A375 (cell line): ENCODE measurements around the gene PRSS58. TPM values are rescaled to one million over a fixed set of nuclear protein-coding genes. Genes with fewer than 3 reads are reported as not detected.

Experiments used
- small RNA-seq: library from RNA; depleted of rRNA; stranded (forward); fragments of <200 nt; gene quantifications from one replicate; pipeline ENCODE3, GENCODE V24; 2014
- total RNA-seq: library from RNA; depleted of rRNA; stranded (reverse); fragments of >200 nt; shearing (Covaris generic); gene quantifications from 2 replicates; pipeline ENCODE4 v1.2.3, GENCODE V29; 2014; rRNA removed

The PRSS58 gene, protein sequence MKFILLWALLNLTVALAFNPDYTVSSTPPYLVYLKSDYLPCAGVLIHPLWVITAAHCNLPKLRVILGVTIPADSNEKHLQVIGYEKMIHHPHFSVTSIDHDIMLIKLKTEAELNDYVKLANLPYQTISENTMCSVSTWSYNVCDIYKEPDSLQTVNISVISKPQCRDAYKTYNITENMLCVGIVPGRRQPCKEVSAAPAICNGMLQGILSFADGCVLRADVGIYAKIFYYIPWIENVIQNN
- total RNA-seq: not detected in 2 replicates

DNA sequence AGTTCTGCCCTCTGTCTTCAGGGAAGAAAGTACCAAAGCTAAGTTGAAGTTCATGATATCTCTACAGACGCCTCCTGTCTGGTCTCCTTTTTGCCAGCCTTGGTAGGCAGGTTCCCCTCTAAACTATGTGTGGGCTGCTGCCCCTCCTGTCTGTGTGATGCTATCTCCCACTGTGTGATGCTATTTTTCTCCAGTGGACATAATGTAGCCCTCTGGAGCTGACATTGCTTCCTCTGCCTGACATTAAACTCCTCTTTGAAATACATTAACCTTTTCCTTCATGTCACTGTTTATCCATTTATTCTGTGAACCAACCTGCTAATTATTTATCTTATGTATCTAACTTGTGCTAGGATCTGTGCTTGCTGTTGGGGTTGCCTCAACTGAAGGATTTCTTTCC, at the start of gene PRSS58:
Gene PRSS58 (minus strand): TSS at position 101 of the 400 bp plus-strand sequence. CDS start 351 bp downstream, outside the sequence.

Small RNA genes within 50 kb of the gene (small RNA-seq; reads per million reads assigned to genes)
- gene TRBV1: not detected

Other genes with a start within 250 kb of the PRSS58 start
- gene MGAM2, start 146.3 kb downstream of the PRSS58 start, total RNA-seq: 3.9 and 4.6 TPM in 2 replicates